Forelimb muscle (tissue), 1 donor: ENCODE measurements around the gene VSTM4. TPM values are rescaled to one million over a fixed set of nuclear protein-coding genes. Genes with fewer than 3 reads are reported as not detected.

ENCODE experiments used
- DNase-seq: peaks from one replicate; pipeline ENCODE4 v3.0.0-alpha.2; 2013; ENCODE audit warnings: low read depth
- polyA plus RNA-seq: library from polyadenylated mRNA; unstranded; fragments of 120-200 nt; gene quantifications from one replicate; pipeline ENCODE4 v1.2.1, GENCODE V29; 2013; ENCODE audit not compliant: insufficient read length

Gene VSTM4
- polyA plus RNA-seq, 1 donor: 40.9 TPM

DNA sequence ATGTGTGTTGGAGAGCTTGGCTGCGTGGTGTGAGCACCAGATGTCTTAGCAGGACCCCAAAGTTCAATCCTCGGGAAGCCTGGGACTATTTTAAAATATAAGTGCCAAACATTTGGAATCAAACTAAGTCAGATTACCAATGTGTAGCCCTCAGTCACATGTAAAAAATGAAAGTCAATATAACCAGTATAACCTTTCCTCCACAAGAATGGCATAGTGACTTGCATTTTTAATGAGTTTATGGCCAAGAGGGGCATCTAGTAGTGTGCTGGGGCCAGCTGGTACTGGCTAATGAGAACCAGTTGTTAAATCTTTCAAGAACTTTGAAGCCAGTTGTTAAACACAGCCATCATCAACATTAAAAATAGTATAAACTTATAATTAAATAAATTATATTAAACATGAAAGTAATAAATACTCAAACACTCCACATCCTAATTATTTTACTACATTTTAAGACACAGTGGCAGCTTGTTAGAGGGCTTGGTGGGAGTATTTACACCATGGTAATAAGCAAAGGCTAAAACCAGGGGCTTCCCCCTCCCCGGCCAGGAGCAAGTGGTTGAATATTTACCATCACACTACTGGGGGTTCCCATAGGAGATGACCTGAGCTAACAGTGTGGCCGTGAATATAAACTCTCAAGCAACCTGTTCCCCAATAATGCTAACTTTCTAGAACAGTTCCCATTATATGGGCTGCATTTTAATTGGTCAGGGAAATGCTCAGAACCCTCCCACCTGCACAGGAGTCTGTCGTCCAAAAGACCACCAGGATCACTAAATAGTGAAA, 26.4 kb upstream of the VSTM4 start:
- no peak for DNase-seq

DNA sequence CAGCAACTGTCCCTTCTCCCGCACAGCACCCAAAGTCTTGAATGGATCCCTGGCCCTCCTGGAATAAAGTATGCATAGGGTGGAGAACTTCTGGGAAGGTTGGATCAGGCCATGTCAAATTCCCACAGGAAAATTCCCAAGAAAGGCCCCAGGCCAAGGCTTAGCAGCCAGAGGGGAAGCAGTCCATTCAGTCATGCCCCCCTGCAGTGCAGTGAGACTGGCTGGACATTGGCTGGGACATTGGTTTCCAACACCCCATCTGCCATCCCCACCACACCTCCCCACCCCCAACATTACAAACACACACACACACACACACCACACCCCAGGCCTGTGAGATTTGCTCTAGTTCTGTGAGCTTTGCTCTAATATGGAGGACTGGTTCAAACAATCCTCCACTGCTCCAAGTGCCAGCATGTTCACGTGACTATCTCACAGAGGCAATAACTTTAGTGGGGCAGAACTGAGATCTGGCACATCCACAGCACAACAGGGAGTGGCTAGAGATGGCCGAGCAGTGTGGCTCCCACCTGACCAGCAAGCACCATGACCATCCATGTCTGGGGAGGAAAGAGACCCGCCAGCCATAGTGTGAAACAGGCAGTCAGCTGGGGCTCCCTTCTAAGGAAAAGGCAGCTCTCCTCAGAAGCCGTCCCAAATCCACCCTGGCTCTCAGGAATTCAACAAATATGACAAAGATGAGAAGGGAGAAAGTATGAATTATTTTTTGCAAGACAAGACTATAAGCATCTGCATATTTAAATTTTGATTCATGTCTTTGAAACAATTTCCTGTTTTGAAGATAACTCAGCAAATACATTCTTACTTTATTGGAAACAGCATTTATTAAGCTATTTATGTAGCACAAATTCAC, 25.2 kb upstream of the VSTM4 start:
- no peak for DNase-seq

DNA sequence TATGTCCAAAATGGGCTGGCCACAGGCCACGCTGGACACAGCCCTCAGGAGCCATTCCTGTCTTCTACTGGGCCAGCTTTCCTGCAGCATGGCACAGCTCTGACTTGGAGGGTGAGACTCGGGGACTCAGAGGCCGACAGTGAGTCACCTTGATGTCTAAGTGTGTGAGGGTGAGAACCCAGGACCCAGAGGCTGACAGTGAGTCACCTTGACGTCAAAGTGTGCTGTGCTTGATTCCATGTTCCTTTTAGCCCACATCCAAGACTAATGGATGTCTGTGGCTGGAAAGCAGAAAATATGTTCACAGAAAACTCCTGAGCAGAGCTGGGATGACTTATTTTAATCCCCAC, 24.5 kb upstream of the VSTM4 start:
- no peak for DNase-seq

DNA sequence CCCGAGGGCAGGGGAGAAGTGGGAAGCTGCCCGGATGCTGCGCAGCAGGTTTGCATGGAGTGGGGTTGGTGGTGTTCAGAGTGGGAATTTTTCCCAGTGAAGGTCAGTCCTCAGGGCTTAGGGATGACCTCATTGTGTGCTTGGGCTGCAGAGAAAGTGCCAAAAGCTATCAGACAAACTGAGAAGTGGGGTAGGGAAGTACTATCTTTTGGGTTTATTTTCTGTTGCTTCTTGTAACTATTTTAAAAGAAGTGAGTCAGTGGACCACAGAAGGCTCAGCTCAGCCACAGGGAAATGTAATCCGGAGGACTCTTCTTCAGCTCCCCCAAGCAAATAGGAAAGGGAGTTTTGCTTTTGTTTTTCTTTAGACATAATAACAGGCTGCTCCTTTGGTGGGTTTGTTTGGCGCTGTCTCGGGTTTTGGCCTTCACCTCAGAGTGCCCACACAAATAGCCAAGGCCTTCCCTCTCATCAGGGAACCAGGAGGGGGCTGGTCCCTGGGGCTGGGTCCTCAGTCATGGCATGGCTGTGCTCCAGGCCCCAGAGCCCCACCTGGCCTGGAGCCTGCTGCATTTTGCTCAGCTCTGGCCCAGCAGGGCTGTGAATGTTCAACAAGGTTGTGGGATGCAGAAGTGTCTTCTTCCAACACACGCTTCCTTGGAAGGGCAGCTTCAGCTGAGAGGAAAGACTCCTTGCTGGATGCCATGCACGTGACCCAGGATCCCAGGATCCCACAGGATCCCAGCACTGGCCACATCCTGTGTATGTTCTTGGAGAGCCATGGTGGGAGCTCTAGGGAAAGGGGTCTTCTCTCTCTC, 23.9 kb upstream of the VSTM4 start:
- DNase-seq: no peak

DNA sequence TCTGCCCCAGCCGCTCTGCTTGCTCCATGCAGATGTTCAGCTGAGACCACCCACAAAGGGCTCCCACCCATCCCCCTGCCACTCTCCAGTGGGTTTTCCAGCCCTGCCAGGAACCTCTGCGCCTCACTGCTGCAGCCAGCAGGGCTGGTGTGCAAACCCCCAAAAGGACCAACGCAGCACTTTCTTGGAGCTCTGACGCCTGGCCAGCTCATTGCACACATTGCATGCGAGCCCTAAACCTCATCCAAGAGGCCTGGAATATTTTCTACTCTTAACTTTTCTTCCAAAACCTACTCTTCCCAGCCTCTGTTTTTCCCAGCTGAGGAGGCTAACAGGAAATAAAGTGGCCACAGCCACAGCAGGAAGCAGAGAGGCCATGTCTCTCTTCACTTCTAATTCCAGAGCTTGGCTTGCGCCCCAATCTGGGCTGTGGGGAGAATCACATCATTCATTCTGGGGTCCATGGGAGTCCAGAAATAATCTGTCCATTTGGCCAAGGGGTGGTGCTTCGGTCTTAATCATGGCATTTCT, 23.1 kb upstream of the VSTM4 start:
- no peak for DNase-seq

DNA sequence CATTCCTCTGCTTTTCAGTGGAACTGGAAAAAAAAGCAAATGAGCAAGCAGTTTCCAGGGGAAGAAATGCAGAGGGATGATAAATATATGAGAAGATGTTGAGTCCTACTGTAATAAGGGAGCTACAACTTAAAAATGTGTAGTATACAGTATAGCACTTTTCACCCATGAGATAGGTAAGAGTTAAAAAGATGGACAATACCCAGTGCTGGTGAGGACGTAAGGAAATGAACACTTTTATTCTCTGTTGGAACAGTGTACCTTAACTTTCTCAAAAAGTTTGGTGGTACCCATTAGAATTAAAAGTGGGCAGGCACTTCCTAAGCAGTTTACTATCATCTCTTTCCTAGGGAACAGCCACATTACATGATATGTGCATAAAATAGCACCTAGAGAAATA, 21.2 kb upstream of the VSTM4 start:
- no peak for DNase-seq

DNA sequence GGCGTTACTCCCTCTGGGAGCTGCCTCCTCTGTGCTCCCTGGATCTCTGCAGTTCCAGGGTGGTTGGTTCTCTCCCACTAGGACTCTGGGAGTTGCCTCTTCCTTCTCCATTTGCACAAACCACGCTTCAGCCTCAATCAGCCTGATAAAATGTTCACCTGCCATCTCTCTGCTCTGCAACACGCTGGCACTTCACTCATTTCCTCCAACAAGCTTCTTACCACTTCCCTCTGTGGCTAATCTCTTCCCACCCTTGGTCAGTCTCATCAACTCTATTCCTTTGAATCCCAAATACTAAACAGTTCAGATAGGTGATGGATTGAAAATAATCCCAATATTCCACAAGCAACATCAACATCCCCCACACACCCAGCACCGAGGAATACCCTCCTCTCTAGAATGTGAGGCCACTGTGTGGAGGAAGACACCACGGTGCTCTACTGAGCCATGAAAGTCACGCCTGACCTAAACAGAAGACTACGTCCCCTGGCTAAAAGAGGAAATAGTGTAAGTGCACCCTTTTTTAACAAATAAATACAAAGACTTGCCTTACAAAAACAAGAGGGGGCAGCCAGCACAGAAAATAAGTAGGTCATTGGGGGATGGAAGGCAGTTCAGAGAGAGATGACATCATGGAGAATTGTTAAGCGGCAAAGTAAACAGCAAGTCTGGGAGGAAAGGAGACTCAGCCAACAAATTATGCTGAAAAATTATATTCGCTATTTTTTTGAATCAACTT, 20.4 kb upstream of the VSTM4 start:
- DNase-seq: no peak

DNA sequence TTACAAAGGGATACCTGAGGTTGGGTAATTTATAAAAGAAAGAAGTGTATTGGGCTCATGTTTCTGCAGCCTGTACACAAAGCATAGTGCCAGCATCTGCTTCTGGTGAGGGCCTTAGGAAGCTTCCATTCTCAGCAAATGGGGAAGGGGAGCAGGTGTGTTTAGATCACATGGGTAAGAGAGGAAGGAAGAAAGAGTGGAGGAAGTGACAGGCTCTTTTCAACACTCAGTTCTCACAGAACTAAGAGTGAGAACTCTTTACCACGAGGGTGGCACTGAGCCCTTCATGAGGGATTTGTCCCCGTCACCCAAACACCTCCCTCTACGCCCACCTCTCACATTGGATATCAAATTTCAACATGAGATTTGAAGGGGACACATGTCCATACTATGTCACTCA, 19.0 kb upstream of the VSTM4 start:
- no peak for DNase-seq

DNA sequence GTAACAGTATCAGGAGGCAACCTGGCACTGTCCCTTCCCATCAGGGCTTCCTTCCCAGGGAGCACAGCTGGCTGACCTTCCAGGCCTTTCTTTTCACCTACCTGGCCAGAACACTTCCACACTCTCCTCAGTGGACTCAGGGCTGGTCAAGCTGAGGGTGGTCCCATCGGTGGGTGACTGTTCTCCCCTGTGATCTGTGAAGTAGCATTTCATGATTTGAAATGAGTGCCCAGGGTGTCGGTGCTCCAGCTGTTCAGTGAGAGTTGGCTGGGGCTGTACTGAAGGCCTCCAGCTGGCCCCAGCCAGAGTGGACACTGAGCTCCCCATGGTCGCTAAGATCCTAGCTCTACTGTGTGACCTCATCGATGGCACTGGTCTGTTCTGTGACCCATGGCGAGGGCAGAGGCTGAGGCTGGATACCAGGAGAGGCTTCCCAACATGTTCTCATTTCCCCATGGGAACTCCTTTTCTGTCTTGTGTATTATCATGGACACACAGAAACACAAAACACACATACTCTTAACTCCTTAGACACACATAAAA, 18.5 kb upstream of the VSTM4 start, which contains the start of gene FAM170B:
FAM170B (minus strand) TSS at position 316 of the 543 bp plus-strand sequence; CDS start at position 213, 103 bp downstream.
- DNase-seq: no peak

DNA sequence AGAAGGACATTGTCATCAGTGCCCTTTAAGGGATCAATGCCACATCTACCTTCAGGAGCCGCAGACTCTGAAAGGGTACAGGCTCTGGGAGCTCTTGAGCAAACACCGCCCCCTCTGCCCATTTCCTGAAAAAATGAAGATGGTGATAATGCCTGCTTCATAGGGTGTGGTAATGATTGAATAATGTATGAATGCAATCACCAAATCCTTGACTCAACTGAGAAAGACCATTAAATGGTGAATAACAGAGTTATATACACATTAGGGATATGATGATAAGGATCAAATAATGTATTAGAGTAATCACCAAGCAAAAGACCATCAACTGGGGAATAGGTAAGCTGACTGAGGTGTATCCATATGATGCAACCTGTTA, 17.0 kb upstream of the VSTM4 start:
- DNase-seq: no peak

DNA sequence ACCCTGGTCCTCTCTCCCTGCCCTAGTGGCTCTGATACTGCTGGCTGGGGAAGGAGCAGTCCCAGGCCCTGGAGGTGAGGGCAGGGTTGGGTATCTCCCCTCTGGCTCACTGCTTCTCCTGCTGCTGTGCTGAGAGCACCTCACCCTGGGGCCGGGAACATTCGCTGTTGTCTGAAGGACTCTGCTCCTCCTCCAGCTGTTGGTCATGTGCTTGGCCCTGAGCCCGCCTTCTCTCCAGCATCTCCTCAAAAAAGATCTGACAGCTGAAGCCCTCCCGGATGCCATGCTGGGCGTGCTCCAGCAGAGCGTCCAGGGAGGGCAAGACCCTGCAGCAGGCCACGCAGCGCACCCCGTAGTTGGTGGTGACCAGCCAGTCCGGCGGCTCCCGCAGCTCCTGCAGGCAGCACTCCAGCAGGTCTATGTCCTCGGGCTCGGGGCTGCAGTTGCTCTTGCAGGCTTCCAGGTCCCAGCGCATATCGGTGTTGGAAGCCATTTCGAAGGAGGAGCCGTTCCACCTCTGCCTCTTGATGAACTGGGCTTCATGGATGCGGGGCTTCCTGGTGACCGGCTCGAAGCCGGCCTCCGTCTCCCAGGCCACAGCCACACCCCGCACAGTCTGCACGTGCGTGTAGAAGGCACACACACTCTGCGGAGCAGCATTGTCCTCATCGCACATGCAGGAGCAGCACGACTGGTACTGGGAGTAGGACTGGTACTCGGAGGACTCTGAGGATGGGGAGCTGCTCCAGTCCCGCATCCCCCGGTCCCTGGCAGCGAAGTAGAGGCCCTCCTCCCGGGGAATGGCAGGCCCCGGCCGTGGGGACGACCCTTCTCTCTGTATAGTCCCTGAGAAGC, 16.4 kb upstream of the VSTM4 start:
- no peak for DNase-seq

DNA sequence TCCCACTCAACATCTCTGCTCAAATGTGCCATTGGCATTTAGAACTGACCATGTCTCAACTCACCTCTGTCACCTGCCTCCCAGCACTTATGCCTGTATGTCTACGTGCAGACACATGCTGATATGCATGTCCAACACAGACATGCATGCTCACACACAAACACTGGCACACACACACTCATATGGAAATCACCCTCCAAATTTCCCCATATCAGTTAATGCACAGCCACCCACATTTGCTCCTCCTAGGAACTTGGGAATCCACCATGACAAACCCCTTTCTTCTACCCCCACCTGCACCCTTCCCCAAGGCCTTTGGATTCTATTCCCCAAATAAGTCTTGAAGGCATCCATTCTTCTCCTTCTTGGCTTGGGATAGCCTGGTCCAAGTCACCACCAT, 14.1 kb upstream of the VSTM4 start:
- no peak for DNase-seq

DNA sequence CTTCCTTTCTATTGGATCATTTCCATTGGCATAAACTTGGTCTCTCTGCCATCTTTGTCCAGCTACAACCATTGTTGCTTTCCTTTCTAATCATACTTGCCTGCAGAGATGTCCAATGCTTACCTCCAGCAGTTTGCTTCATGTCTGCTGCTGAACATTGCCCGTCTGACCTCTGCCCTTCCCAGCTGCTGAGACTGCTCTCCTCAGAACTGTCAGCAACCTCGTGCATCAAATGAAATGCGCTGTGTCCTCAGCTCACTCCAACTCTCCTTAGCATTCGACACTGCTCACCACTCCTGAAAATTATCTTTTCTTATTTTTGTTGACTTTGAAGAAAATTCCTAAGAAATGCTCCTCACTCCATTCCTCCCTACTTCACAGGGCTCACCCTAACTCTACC, 13.5 kb upstream of the VSTM4 start:
- DNase-seq: no peak

DNA sequence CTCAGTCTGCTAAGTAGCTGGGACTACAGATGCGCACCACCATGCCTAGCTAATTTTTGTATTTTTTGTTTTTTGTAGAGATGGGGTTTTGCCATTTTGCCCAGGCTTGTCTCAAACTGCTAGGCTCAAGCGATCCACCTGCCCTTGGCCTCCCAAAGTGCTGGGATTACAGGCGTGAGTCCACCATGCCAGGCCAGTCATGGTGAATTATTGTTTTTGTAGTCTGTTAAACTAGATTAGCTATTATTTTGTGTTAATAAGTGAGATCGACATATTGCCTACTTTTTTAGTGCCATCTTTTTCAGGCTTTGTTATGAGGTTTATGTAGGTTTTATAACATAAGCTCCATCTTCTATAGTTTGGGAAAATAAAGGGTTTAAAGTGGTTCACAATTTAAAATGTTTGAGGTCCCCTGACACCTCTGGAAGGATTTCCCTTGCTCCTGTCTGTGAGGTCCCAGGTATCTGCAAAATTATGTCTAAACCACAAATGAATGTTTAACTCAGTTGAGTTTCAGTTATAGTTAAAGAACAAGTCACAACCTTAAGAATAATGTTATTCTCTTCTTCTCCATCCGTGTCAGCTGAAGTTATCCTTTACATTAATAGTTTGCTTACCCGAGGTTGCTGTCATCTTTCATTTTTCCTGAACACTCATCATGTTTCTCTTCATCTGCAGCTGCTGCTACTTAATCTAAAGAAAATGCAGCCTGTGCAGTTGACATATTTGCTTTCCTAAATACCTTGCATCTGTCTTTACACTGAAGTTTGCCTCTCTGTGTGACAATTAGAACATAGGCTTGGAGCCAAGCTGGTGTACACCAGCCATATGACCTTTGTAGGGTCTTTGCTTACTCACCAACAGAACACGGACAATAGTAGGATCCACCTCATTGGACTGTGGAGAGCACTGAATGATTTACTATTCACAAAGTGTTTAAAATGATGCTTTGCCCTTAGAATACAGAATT, 8.9 kb upstream of the VSTM4 start:
- no peak for DNase-seq

DNA sequence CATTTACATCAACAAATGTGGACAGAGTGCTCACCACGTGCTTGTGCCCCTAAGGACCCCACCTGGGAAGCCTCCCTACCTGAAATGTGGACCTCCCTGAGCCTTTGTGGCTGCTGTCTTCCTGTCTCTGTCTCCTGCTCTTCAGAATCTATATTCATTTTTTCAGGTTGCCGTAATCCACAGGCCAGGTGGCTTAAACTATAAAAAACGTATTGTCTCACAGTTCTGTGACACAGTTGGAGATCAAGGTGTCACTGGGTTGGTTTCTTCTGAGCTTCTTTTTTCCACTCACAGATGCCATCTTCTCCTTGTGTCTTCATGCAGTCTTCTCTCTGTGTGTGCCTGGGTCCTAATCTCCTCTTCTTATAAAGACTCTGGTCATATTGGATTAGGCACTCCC, 5.6 kb upstream of the VSTM4 start:
- no peak for DNase-seq

DNA sequence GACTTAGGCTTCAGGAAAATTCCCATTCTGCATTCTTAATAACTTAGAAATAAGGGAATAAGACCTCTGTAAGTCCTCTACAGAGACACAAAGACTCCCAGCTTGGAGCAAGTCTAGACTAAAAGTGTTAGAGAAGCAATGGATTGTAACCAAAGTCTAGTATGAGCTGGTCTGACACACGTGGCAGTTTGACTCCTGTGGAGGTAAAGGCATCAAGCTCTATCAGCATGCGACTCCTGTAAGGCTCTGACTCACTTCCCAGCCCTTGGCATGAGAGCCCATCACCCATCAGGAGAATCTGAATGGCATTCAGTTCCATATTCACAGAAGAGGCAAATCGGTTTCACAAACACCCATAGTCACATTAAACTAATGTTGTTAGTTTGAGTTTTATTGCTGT, 4.4 kb upstream of the VSTM4 start:
- no peak for DNase-seq

DNA sequence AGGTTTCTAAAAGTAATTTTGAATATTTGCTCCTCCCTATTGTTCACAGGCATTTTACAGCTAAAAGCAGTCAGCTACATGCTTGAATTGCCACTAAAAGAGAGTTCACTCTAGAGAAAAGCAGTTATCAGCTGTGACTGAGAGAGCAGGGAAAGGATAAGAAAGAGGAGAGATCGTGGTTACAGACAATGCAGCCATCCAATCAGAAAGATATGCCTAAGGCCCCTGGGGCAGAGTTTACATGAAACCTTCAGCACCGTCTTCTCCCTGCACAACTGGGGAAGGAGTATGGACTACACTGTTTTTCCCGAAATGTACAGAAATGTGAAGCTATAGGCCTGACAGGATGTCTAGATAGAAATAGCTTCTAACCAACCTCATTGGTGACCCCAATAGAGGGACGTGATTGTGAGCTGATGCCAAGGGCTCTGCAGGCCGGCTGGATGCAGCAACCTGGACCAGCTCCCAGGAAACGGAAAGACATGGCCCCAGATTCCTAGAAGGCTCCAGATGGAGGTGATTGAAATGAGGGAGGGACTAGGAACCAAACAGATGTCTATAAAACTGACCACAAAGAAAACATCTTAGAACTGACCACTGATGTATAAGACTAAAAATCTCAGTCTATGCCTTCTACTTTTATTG, 3.2 kb upstream of the VSTM4 start:
- DNase-seq: no peak

DNA sequence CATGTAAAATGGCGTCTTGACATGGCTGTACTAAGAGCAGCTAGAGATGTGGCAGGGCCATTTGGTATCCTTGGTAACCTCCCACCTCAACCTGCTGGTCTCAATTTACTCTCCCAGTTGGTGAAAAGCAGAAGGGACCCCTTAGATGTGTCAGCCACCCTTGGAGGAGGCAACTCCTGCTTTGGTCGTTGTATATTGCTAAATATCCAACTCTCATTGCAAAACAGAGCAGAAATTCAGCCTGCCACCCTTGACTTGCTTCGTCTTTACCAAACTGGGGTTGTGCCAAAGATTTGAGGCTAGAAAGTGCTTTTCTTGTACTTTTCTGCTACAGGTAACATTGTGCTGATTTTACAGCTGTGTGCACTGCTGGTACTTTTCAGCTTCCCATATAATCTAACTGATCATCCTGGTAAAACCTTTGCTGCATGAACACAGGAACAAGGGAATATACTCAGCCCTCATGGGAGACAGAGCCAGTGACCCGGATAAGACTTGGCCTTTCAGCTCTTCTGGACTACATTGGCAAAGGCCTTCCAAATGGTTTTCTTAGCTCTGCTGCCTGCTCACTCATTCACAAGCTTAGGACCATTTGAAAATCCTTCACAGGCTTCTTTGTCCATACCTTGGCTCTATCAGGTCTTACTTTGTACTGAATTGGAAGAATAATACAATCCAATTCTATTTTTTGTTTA, 2.2 kb upstream of the VSTM4 start:
- no peak for DNase-seq
